Neural cell (in vitro differentiated cells): ENCODE measurements around the gene GRIPAP1. TPM values are rescaled to one million over a fixed set of nuclear protein-coding genes. Genes with fewer than 3 reads are reported as not detected.

ENCODE experiments used
- H2AFZ ChIP-seq: fragments of 200-600, 300-800 bp; sonication (generic), shearing (Covaris generic); 2 replicates; pipeline ENCODE4 v1.6.0; 2014; ENCODE audit warnings: low read depth, mild to moderate bottlenecking, antibody characterized with exemption, low read length, moderate library complexity
- H3F3A ChIP-seq: fragments of 200-600 bp; shearing (Covaris generic); 2 replicates; pipeline ENCODE4 v1.6.1; 2016; ENCODE audit warnings: mild to moderate bottlenecking, moderate library complexity, mixed read lengths, antibody characterized with exemption, low read length; ENCODE audit not compliant: insufficient read depth, poor library complexity, severe bottlenecking
- H3K27ac ChIP-seq: fragments of 200-600, 300-800 bp; sonication (generic), shearing (Covaris generic); 2 replicates; pipeline ENCODE4 v1.5.1; 2014; ENCODE audit warnings: mild to moderate bottlenecking, low read length, moderate library complexity
- H3K27me3 ChIP-seq: fragments of 300-800, 200-600 bp; sonication (generic), shearing (Covaris generic); 2 replicates; pipeline ENCODE4 v1.6.0; 2014; ENCODE audit warnings: mild to moderate bottlenecking, low read depth, low read length, moderate library complexity; ENCODE audit not compliant: insufficient read depth
- H3K36me3 ChIP-seq: fragments of 300-800, 200-600 bp; sonication (generic), shearing (Covaris generic); 2 replicates; pipeline ENCODE4 v1.5.1; 2014; ENCODE audit warnings: mild to moderate bottlenecking, antibody characterized with exemption, low read length, moderate library complexity; ENCODE audit not compliant: insufficient read depth
- H3K4me2 ChIP-seq: fragments of 300-800, 200-600 bp; sonication (generic), shearing (Covaris generic); 2 replicates; pipeline ENCODE4 v1.6.0; 2014; ENCODE audit warnings: mild to moderate bottlenecking, low read length
- H3K4me3 ChIP-seq: fragments of 300-800, 200-600 bp; sonication (generic), shearing (Covaris generic); 2 replicates; pipeline ENCODE4 v1.5.1; 2014; ENCODE audit warnings: mild to moderate bottlenecking, low read length, moderate library complexity
- H3K79me2 ChIP-seq: fragments of 200-600 bp; shearing (Covaris generic); replicated peaks from 2 replicates; pipeline ENCODE4 v1.6.0; 2014; ENCODE audit warnings: mild to moderate bottlenecking, low read length, moderate library complexity; ENCODE audit not compliant: insufficient read depth
- H3K9ac ChIP-seq: fragments of 300-800, 200-600 bp; sonication (generic), shearing (Covaris generic); 2 replicates; pipeline ENCODE4 v1.6.1; 2016; ENCODE audit warnings: mild to moderate bottlenecking, low read length, mixed read lengths
- H3K9me2 ChIP-seq: fragments of 200-600 bp; shearing (Covaris generic); 2 replicates; pipeline ENCODE4 v1.6.1; 2016; ENCODE audit warnings: mild to moderate bottlenecking, low read length, mixed read lengths; ENCODE audit not compliant: insufficient read depth
- H3K9me3 ChIP-seq: fragments of 200-600, 300-800 bp; sonication (generic), shearing (Covaris generic); 2 replicates; pipeline ENCODE4 v1.6.1; 2016; ENCODE audit warnings: mild to moderate bottlenecking, mixed run types, low read length, moderate library complexity, mixed read lengths
- H4K20me1 ChIP-seq: fragments of 200-600 bp; shearing (Covaris generic); 2 replicates; pipeline ENCODE4 v1.6.1; 2016; ENCODE audit warnings: mild to moderate bottlenecking, mixed run types; ENCODE audit not compliant: insufficient read depth
- EP300 ChIP-seq: fragments of 450-650 bp; conservative IDR thresholded peaks from 2 replicates; pipeline ENCODE4 v1.6.1; 2014; ENCODE audit warnings: antibody characterized with exemption, mild to moderate bottlenecking, moderate library complexity; ENCODE audit not compliant: poor library complexity, severe bottlenecking
- EZH2 ChIP-seq: fragments of 200-600, 300-800 bp; shearing (Covaris generic), sonication (generic); IDR thresholded peaks from 2 replicates; pipeline ENCODE4 v1.6.1; 2014; ENCODE audit warnings: antibody characterized with exemption, low read length, borderline replicate concordance, mild to moderate bottlenecking; ENCODE audit not compliant: insufficient read depth, poor library complexity, severe bottlenecking
- MXI1 ChIP-seq: fragments of 450-650 bp; conservative IDR thresholded peaks from 2 replicates; pipeline ENCODE4 v1.6.1; 2014; ENCODE audit warnings: antibody characterized with exemption, mild to moderate bottlenecking; ENCODE audit not compliant: poor library complexity, severe bottlenecking
- POLR2AphosphoS5 ChIP-seq: IDR thresholded peaks from 2 replicates; pipeline ENCODE4 v1.6.1; 2012
- RAD21 ChIP-seq: fragments of 450-650 bp; conservative IDR thresholded peaks from 2 replicates; pipeline ENCODE4 v1.6.1; 2014; ENCODE audit warnings: antibody characterized with exemption, mild to moderate bottlenecking, moderate library complexity
- SMC3 ChIP-seq: fragments of 450-650 bp; conservative IDR thresholded peaks from 2 replicates; pipeline ENCODE4 v1.6.1; 2014; ENCODE audit warnings: antibody characterized with exemption, mild to moderate bottlenecking, moderate library complexity; ENCODE audit not compliant: poor library complexity
- TAF1 ChIP-seq: IDR thresholded peaks from 2 replicates; pipeline ENCODE4 v1.6.1; 2012; ENCODE audit warnings: low read depth
- polyA plus RNA-seq: library from polyadenylated mRNA; depleted of rRNA; stranded (reverse); fragments of >200 nt; gene quantifications from 2 replicates; pipeline ENCODE4 v1.2.3, GENCODE V29; 2014
- TF ChIP-seq, protein P1 (sequence below): IDR thresholded peaks from 2 replicates; pipeline ENCODE4 v1.6.1; 2012; ENCODE audit warnings: borderline replicate concordance
- TF ChIP-seq, protein P2 (sequence below): fragments of 450-650 bp; IDR thresholded peaks from 2 replicates; pipeline ENCODE4 v1.5.1; 2014; ENCODE audit warnings: antibody characterized with exemption, mild to moderate bottlenecking, moderate library complexity; ENCODE audit not compliant: poor library complexity, severe bottlenecking

GRIPAP1 gene
- polyA plus RNA-seq, 1 donor from 2014 or later = 134 TPM

DNA sequence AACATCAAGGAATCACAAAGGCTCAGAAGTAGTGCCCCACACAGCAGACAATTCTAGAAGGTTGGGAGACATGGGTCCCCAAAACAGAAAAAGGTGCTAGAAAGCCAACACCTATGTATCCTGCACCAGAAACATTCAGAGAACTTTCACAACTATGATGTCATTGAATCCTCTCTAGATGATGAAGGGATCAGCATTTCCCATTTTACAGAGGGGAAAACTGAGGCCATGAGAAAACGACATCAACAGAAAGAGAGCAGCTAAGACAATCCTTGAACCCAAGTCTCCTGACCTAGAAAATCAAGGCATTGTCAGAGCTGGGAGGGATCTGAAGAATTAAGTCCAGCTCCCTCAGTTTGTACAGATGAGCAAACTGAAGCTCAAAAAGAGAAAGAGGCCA is 33.7 kb downstream of the GRIPAP1 start:
- H3K27ac ChIP-seq = no peak overlapping the region
- H3K4me3 ChIP-seq = no peak overlapping the region
- no peaks in the 10 kb centered on the region for H3K27me3 ChIP-seq
- no peak overlapping the region for H2AFZ ChIP-seq
- H3K9me2 ChIP-seq = no peaks in the 10 kb centered on the region
- H3K9ac ChIP-seq = no peak overlapping the region
- H3F3A ChIP-seq = no peaks in the 10 kb centered on the region
- no peaks in the 10 kb centered on the region for H4K20me1 ChIP-seq
- no peaks in the 10 kb centered on the region for H3K79me2 ChIP-seq
- TF ChIP-seq RAD21 (no peak), SMC3 (no peak), TAF1 (no peak), EP300 (no peak), EZH2 (no peak), POLR2AphosphoS5 (no peak), MXI1 (no peak)
- TF ChIP-seq, protein P1, sequence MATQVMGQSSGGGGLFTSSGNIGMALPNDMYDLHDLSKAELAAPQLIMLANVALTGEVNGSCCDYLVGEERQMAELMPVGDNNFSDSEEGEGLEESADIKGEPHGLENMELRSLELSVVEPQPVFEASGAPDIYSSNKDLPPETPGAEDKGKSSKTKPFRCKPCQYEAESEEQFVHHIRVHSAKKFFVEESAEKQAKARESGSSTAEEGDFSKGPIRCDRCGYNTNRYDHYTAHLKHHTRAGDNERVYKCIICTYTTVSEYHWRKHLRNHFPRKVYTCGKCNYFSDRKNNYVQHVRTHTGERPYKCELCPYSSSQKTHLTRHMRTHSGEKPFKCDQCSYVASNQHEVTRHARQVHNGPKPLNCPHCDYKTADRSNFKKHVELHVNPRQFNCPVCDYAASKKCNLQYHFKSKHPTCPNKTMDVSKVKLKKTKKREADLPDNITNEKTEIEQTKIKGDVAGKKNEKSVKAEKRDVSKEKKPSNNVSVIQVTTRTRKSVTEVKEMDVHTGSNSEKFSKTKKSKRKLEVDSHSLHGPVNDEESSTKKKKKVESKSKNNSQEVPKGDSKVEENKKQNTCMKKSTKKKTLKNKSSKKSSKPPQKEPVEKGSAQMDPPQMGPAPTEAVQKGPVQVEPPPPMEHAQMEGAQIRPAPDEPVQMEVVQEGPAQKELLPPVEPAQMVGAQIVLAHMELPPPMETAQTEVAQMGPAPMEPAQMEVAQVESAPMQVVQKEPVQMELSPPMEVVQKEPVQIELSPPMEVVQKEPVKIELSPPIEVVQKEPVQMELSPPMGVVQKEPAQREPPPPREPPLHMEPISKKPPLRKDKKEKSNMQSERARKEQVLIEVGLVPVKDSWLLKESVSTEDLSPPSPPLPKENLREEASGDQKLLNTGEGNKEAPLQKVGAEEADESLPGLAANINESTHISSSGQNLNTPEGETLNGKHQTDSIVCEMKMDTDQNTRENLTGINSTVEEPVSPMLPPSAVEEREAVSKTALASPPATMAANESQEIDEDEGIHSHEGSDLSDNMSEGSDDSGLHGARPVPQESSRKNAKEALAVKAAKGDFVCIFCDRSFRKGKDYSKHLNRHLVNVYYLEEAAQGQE = no peak
- TF ChIP-seq, protein P2, sequence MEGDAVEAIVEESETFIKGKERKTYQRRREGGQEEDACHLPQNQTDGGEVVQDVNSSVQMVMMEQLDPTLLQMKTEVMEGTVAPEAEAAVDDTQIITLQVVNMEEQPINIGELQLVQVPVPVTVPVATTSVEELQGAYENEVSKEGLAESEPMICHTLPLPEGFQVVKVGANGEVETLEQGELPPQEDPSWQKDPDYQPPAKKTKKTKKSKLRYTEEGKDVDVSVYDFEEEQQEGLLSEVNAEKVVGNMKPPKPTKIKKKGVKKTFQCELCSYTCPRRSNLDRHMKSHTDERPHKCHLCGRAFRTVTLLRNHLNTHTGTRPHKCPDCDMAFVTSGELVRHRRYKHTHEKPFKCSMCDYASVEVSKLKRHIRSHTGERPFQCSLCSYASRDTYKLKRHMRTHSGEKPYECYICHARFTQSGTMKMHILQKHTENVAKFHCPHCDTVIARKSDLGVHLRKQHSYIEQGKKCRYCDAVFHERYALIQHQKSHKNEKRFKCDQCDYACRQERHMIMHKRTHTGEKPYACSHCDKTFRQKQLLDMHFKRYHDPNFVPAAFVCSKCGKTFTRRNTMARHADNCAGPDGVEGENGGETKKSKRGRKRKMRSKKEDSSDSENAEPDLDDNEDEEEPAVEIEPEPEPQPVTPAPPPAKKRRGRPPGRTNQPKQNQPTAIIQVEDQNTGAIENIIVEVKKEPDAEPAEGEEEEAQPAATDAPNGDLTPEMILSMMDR = no peak
- H3K36me3 ChIP-seq = no peaks in the 10 kb centered on the region
- H3K4me2 ChIP-seq = no peak overlapping the region
- H3K9me3 ChIP-seq = no peaks in the 10 kb centered on the region

DNA sequence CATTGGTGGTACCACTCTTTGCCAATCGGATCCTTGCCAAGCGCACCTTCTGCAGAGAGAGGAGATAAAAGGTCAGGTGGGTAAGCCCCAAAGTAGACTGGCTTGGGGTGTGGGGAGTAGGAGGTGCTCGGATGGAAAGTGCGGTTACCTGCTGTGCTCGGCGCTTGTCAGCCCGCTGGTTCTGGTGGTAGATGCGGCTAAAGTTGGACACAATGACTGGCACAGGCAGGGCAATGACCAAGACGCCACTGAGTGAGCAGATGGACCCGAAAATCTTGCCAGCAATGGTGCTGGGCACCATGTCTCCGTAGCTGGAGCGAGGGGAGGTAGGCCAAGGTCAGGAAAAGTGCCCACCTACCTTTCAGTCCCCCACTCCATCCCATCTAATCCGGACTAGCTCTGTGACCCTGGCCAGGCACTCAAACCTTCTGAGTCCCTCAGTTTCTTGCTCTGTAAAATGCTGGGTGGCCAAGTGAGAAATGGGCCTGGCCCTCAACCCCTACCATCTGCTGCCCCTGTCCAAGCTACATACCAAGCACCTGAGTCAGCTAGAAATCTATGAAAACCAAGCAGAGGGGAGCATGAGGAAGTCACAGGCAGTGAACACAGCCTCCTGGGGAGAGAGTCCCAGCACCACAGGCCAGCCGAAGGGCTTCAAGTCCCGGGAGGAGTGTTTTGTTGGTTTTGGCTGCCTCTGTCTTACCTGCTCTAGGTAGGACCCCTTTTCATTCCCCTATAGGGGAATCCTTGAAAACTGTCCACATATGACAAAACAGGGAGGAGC is 35.1 kb downstream of the GRIPAP1 start:
- Histone ChIP-seq H2AFZ (no peak overlapping the region), H3K9me3 (no peaks in the 10 kb centered on the region), H3K4me2 (no peak overlapping the region), H3K27me3 (no peaks in the 10 kb centered on the region), H4K20me1 (no peaks in the 10 kb centered on the region), H3K9me2 (no peaks in the 10 kb centered on the region), H3K27ac (no peak overlapping the region), H3K4me3 (no peak overlapping the region), H3K79me2 (no peaks in the 10 kb centered on the region), H3K36me3 (no peaks in the 10 kb centered on the region), H3K9ac (no peak overlapping the region), H3F3A (no peaks in the 10 kb centered on the region)
- TF ChIP-seq SMC3 = no peak
- TF ChIP-seq TAF1 = no peak
- TF ChIP-seq, protein P2 = no peak
- TF ChIP-seq EZH2 = no peak
- no peak for TF ChIP-seq MXI1
- TF ChIP-seq EP300 = no peak
